ENCODE measurements around the gene PGP.

PGP gene

DNA sequence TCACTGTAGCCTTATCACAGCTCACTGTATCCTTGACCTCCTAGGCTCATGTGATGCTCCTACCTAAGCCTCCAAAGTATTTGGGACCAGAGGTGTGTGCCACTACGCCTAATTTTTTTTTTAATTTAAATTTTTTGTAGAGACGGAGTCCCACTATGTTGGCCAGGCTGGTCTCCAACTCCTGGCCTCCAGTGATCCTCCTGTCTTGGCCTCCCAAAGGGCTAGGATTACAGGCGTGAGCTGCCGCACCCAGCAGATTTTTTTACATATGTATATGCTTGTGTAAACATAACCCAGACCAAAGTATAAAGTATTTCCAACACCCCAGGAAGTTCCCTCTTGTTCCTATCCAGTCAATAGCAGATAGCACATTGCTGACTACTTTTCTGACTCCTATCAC lies 1.7 kb upstream of the PGP start:
- Histone ChIP-seq H3K27me3 (replicated peaks; ENCODE audit: control insufficient read depth, insufficient read depth, low read length) (no peaks in the 10 kb centered on the region), H3K36me3 (ENCODE audit: control insufficient read depth, insufficient read depth, low read length) (no peaks in the 10 kb centered on the region), H3K4me3 (replicated peaks; ENCODE audit: low read depth, low read length) (no peak overlapping the region)
- no peak for DNase-seq (ENCODE audit: extremely low read depth, insufficient read length)
- TF ChIP-seq, protein P1, sequence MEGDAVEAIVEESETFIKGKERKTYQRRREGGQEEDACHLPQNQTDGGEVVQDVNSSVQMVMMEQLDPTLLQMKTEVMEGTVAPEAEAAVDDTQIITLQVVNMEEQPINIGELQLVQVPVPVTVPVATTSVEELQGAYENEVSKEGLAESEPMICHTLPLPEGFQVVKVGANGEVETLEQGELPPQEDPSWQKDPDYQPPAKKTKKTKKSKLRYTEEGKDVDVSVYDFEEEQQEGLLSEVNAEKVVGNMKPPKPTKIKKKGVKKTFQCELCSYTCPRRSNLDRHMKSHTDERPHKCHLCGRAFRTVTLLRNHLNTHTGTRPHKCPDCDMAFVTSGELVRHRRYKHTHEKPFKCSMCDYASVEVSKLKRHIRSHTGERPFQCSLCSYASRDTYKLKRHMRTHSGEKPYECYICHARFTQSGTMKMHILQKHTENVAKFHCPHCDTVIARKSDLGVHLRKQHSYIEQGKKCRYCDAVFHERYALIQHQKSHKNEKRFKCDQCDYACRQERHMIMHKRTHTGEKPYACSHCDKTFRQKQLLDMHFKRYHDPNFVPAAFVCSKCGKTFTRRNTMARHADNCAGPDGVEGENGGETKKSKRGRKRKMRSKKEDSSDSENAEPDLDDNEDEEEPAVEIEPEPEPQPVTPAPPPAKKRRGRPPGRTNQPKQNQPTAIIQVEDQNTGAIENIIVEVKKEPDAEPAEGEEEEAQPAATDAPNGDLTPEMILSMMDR (IDR thresholded peaks at IDR 0.05; ENCODE audit: insufficient read depth, low read length, poor library complexity, severe bottlenecking): no peak

DNA sequence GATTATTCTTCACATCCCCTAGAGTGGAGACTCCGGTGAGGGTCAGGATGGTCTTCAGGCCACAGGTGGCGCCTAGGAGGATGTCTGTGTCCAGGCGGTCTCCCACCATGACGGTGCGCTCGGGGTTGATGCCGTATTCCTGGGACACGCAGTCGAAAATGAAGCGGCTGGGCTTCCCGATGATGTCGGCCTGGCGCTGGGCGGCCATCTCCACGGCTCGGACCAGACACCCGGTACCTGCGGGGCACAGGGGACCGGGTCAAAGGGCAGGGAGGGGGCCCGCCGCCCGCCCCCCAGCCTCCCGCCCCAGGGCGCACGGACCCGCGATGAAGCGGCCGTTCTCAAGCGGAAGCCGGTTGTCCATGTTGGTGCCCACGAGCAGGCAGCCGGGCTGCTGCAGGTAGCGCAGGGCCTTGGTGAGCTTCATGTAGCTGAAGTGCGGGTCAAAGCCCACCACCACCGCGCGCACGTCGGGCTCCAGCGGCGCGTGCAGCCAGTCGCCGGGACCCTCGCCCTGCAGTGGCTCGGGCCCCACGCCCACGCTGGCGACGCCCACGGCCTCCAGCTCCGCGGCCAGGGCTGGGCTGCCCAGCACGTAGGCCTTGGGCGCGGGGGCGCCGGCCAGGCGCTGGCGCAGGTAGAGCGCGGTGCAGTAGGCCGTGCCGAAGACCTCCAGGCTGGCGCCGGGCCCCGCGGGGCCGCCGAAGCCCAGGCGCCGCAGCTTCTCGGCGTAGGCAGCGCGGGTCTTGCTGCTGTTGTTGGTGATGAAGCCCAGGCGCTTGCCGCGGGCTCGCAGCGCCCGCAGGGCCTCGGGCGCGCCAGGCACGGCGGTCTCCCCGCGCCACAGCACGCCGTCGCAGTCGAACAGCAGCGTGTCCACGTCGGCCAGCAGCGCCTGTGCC lies 572 bp downstream of the PGP start:
- TF ChIP-seq, protein P1 (IDR thresholded peaks at IDR 0.05; ENCODE audit: insufficient read depth, low read length, poor library complexity, severe bottlenecking): no peak
- H3K36me3 ChIP-seq (ENCODE audit: control insufficient read depth, insufficient read depth, low read length): peaks cover 3% of the 10 kb centered on the region
- H3K4me3 ChIP-seq (replicated peaks; ENCODE audit: low read depth, low read length): peak overlapping the region; percentile 76
- H3K27me3 ChIP-seq (replicated peaks; ENCODE audit: control insufficient read depth, insufficient read depth, low read length): no peaks in the 10 kb centered on the region
- DNase-seq (ENCODE audit: extremely low read depth, insufficient read length): peak; percentile 51

DNA sequence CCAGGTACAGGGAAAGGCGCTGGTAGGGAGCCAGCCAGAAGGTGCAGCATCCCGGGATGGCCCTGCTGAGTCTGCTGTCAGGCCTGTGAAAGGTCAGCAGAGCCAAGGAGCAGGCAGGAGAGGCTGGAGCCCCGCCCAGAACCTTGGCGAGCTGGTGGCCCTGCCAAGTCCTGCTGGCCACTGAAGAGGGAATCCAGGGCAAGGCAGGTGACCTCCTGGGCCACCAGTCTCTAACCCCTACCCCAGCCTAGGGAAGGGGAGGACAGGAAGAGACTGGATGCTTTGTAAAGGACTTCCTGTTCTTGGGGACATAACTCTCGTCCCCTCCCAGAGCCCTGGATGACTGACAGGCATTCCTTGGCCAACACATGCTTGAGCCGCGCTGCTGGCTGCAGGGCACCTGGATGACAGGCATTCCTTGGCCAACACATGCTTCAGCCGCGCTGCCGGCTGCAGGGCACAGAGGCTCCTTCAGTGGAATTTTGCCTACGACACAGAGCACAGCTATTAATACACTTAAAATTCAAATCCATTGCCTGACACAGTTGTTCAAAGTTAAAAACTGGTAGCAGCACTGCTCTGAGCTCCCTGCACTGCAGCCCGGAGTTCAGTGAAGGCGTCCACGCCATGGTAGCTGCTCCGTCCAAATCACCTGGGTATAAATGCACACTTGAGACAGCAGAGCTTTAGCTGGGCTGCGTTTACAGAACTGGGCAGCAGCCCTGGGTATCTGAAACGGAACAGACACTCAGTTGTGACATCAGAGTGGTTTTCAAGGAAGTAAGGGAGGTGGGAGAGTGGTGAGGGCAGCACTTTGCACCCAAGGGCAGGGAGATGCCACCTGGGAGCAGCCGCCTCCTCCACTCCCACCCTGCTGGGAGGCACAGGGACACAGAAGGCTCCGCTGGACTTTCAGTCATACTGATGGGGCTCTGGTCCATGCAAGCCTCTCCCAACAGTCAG lies 2.0 kb downstream of the PGP start:
- no peaks in the 10 kb centered on the region for H3K27me3 ChIP-seq (replicated peaks; ENCODE audit: control insufficient read depth, insufficient read depth, low read length)
- peak overlapping the region; percentile 76 for H3K4me3 ChIP-seq (replicated peaks; ENCODE audit: low read depth, low read length)
- peaks cover 10% of the 10 kb centered on the region for H3K36me3 ChIP-seq (ENCODE audit: control insufficient read depth, insufficient read depth, low read length)
- no peak for DNase-seq (ENCODE audit: extremely low read depth, insufficient read length)
- TF ChIP-seq, protein P1 (IDR thresholded peaks at IDR 0.05; ENCODE audit: insufficient read depth, low read length, poor library complexity, severe bottlenecking): no peak

DNA sequence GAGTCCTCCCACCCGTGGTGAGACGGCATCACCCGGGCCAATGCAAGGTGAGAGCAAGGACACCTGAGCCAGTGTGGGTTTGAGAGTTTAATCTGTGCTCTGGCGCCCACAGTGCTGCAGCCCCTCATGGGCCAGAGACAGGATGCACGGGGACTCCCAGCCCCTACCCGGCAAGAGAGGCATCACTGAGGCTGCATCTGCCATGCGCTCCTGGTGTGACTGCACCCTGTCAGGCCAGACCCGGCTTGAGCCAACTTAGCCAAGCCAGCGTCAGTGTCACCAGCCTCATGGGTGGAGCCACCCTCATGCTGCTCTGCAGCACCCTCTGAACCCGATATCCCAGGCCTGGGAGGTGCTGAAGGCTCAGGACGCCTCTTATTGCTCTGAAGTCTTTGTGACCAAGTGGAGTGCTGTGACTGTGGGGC lies 2.7 kb downstream of the PGP start:
- H3K4me3 ChIP-seq (replicated peaks; ENCODE audit: low read depth, low read length): no peak overlapping the region
- TF ChIP-seq, protein P1 (IDR thresholded peaks at IDR 0.05; ENCODE audit: insufficient read depth, low read length, poor library complexity, severe bottlenecking): no peak
- no peak for DNase-seq (ENCODE audit: extremely low read depth, insufficient read length)
- no peaks in the 10 kb centered on the region for H3K27me3 ChIP-seq (replicated peaks; ENCODE audit: control insufficient read depth, insufficient read depth, low read length)
- H3K36me3 ChIP-seq (ENCODE audit: control insufficient read depth, insufficient read depth, low read length): peaks cover 16% of the 10 kb centered on the region

DNA sequence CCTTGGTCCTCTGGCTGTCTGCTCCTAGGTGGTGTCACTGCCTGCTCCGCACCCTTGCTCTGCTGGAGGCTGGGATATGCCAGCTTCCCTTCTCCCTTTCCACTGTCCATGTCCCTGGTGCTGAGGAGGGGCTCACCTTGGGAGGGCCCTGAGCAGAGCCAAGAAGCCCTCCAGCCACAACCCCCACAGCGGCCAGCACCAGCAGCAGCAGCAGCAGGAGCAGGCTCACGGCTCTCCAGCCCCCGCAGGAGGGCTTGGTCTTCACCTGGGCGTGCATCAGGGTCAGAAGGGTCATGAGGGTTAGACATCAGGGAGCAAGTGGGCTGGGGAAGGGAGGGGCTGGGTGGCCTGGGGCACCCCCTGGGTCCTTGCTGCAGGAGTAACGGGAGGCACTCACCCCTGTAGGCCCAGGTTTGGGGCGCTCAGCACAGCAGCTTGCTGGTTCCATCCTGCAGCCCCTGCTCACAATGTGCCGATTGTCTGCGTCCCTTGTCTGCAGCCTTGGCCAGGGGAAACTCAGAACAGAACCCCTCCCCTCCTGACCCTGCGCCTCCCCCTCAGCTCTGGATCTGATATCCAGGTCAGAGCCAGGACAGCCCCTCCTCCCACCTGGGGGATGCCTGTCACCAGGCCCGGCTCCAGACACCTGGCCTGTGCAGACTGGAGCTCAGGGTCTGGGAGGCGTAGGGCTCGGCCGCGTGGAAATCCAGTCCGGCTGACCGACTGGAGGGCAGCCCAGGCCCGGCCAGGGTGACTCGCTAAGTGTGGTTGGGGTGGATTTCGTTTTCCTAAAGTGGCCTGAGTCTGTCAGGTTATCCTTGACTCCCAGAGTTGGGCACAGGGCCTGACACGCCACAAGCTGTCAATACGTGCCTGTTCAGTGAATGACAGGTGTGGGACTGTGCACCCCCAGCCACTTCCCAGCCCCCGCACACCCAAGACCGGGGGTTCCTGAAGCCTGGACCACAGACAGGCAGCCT lies 4.0 kb downstream of the PGP start, which contains the start of gene BRICD5:
Gene BRICD5 (minus strand): TSS at position 478 of the 980 bp plus-strand sequence. CDS start 30 bp downstream, at position 448.
- no peak for DNase-seq (ENCODE audit: extremely low read depth, insufficient read length)
- TF ChIP-seq, protein P1 (IDR thresholded peaks at IDR 0.05; ENCODE audit: insufficient read depth, low read length, poor library complexity, severe bottlenecking): no peak
- Histone ChIP-seq H3K36me3 (ENCODE audit: control insufficient read depth, insufficient read depth, low read length) (peaks cover 16% of the 10 kb centered on the region), H3K27me3 (replicated peaks; ENCODE audit: control insufficient read depth, insufficient read depth, low read length) (no peaks in the 10 kb centered on the region), H3K4me3 (replicated peaks; ENCODE audit: low read depth, low read length) (no peak within 1 kb of the TSS)
